ENCODE results near the gene ACOX3. TPM values are rescaled to one million over a fixed set of nuclear protein-coding genes. Genes with fewer than 3 reads are reported as not detected.

ACOX3 gene
- polyA plus RNA-seq, 3 donors = 13.8 to 16.6 (median 14.9) TPM

GRCh38 chr4:8328866-8329559, 111.5 kb downstream of the ACOX3 start:
- DNase-seq (ENCODE audit: low read depth in 3 of 3, low spot score in 2 of 3) = no peak

- no peak for DNase-seq (ENCODE audit: low read depth in 3 of 3, low spot score in 2 of 3)
These were observed 112.1 kb downstream of the ACOX3 start for GRCh38 chr4:8328456-8328855.

- no peak for DNase-seq (ENCODE audit: low read depth in 3 of 3, low spot score in 2 of 3)
These were observed 114.3 kb downstream of the ACOX3 start for GRCh38 chr4:8326206-8326605.

- DNase-seq (ENCODE audit: low read depth in 3 of 3, low spot score in 2 of 3) = no peak
These were observed 115.1 kb downstream of the ACOX3 start for GRCh38 chr4:8325291-8325973.

- no peak for DNase-seq (ENCODE audit: low read depth in 3 of 3, low spot score in 2 of 3)
These were observed 115.8 kb downstream of the ACOX3 start for GRCh38 chr4:8324640-8325239.

- DNase-seq (ENCODE audit: low read depth in 3 of 3, low spot score in 2 of 3) = no peak
These were observed 116.5 kb downstream of the ACOX3 start for GRCh38 chr4:8323947-8324555.

GRCh38 chr4:8322794-8323704, 117.5 kb downstream of the ACOX3 start:
- no peak for DNase-seq (ENCODE audit: low read depth in 3 of 3, low spot score in 2 of 3)

- no peak for DNase-seq (ENCODE audit: low read depth in 3 of 3, low spot score in 2 of 3)
These were observed 118.8 kb downstream of the ACOX3 start for GRCh38 chr4:8321771-8322170.

GRCh38 chr4:8321220-8321619, 119.3 kb downstream of the ACOX3 start:
- no peak for DNase-seq (ENCODE audit: low read depth in 3 of 3, low spot score in 2 of 3)

- DNase-seq (ENCODE audit: low read depth in 3 of 3, low spot score in 2 of 3) = no peak
These were observed 120.2 kb downstream of the ACOX3 start for GRCh38 chr4:8320386-8320750.

GRCh38 chr4:8319731-8320385, 120.7 kb downstream of the ACOX3 start:
- no peak for DNase-seq (ENCODE audit: low read depth in 3 of 3, low spot score in 2 of 3)

GRCh38 chr4:8319061-8319460, 121.5 kb downstream of the ACOX3 start:
- DNase-seq (ENCODE audit: low read depth in 3 of 3, low spot score in 2 of 3) = no peak

GRCh38 chr4:8318509-8318908, 122.0 kb downstream of the ACOX3 start:
- no peak for DNase-seq (ENCODE audit: low read depth in 3 of 3, low spot score in 2 of 3)

GRCh38 chr4:8317474-8317873, 123.0 kb downstream of the ACOX3 start:
- no peak for DNase-seq (ENCODE audit: low read depth in 3 of 3, low spot score in 2 of 3)

- DNase-seq (ENCODE audit: low read depth in 3 of 3, low spot score in 2 of 3) = no peak
These were observed 123.6 kb downstream of the ACOX3 start for GRCh38 chr4:8316911-8317351.

Other genes starting within 250 kb of the ACOX3 start
- 10 to 100 TPM; 19.3 to 22.3 (median 19.4) TPM for gene SH3TC1, start 241.4 kb downstream of the ACOX3 start, polyA plus RNA-seq (ENCODE audit: insufficient read length in 3 of 3)
- gene HTRA3, start 171.0 kb downstream of the ACOX3 start, polyA plus RNA-seq (ENCODE audit: insufficient read length in 3 of 3) = 1 to 10 TPM; 7.9 to 9.9 (median 8.7) TPM
- 10 to 100 TPM; 14.0 to 15.5 (median 14.5) TPM for gene TRMT44, start 54 bp upstream of the ACOX3 start, polyA plus RNA-seq (ENCODE audit: insufficient read length in 3 of 3)
- gene GPR78, start 139.7 kb upstream of the ACOX3 start, polyA plus RNA-seq (ENCODE audit: insufficient read length in 3 of 3) = under 1 TPM; 0.55 to 0.82 (median 0.62) TPM
- gene CPZ, start 152.0 kb upstream of the ACOX3 start, polyA plus RNA-seq (ENCODE audit: insufficient read length in 3 of 3) = 10 to 100 TPM; 16.0 to 18.0 (median 17.1) TPM

All from right renal cortex interstitium (tissue), 3 donors.